Hepatocyte (in vitro differentiated cells): Measurements from ENCODE around the gene CUTA.

Experiments
- EZH2 ChIP-seq: fragments of 200-600 bp; sonication (generic); IDR thresholded peaks from 2 replicates; pipeline ENCODE4 v1.6.1; 2016; ENCODE audit warnings: antibody characterized with exemption, mild to moderate bottlenecking, borderline replicate concordance
- EZH2phosphoT487 ChIP-seq: fragments of 200-600 bp; sonication (generic); IDR thresholded peaks from one replicate; pipeline ENCODE4 v1.6.1; 2018; ENCODE audit warnings: antibody characterized with exemption, mild to moderate bottlenecking, low read depth, moderate library complexity; ENCODE audit not compliant: unreplicated experiment, severe bottlenecking
- TF ChIP-seq, protein P1 (sequence below): fragments of 200-600 bp; sonication (generic); IDR thresholded peaks from 2 replicates; pipeline ENCODE4 v1.5.1; 2016; ENCODE audit warnings: antibody characterized with exemption, mild to moderate bottlenecking; ENCODE audit not compliant: poor library complexity

DNA sequence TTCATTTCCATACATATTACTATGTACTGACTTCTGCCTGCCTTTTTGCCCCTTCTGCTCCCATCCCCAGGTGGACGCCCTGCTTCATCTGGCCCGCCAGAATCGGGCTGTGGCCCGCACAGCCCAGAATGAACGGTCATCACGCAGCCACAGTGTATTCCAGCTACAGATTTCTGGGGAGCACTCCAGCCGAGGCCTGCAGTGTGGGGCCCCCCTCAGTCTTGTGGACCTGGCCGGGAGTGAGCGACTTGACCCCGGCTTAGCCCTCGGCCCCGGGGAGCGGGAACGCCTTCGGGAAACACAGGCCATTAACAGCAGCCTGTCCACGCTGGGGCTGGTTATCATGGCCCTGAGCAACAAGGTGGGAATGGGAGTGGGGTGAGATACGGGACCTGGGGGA, 11.8 kb downstream of the CUTA start:
- TF ChIP-seq, protein P1, sequence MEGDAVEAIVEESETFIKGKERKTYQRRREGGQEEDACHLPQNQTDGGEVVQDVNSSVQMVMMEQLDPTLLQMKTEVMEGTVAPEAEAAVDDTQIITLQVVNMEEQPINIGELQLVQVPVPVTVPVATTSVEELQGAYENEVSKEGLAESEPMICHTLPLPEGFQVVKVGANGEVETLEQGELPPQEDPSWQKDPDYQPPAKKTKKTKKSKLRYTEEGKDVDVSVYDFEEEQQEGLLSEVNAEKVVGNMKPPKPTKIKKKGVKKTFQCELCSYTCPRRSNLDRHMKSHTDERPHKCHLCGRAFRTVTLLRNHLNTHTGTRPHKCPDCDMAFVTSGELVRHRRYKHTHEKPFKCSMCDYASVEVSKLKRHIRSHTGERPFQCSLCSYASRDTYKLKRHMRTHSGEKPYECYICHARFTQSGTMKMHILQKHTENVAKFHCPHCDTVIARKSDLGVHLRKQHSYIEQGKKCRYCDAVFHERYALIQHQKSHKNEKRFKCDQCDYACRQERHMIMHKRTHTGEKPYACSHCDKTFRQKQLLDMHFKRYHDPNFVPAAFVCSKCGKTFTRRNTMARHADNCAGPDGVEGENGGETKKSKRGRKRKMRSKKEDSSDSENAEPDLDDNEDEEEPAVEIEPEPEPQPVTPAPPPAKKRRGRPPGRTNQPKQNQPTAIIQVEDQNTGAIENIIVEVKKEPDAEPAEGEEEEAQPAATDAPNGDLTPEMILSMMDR, result no peak
- TF ChIP-seq EZH2 (no peak), EZH2phosphoT487 (no peak)
